ENCODE data around the gene LYRM2.
A peak's percentile ranks its signal among the peaks of the same experiment; 100 is the strongest.

The LYRM2 gene

DNA sequence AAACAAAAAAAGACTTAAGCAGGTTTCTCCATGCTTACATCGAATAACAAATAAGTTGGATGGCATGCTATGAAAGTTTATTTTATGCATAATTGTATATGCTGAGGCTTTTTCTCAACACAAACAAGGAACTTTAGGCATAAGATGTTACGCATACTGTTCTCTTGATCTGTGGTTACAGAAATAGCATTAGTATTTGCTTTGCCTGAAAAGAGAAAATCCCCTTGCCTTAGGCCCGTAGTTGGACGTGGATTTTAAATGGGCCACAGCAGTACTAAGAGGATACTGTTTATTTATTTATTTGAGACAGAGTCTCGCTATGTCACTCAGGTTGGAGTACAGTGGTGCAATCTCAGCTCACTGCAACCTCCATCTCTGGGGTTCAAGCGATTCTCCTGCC, 19.0 kb downstream of the LYRM2 start:
- no peak overlapping the region for H3K4me3 Mint-ChIP-seq
- H3K27ac Mint-ChIP-seq, result no peak overlapping the region
- no peaks in the 10 kb centered on the region for H3K36me3 Mint-ChIP-seq (ENCODE audit: low read depth)
- no peaks in the 10 kb centered on the region for H3K4me1 Mint-ChIP-seq (ENCODE audit: low read depth)
- H3K9me3 Mint-ChIP-seq, result no peaks in the 10 kb centered on the region
- no peaks in the 10 kb centered on the region for H3K27me3 Mint-ChIP-seq (ENCODE audit: low read depth)

DNA sequence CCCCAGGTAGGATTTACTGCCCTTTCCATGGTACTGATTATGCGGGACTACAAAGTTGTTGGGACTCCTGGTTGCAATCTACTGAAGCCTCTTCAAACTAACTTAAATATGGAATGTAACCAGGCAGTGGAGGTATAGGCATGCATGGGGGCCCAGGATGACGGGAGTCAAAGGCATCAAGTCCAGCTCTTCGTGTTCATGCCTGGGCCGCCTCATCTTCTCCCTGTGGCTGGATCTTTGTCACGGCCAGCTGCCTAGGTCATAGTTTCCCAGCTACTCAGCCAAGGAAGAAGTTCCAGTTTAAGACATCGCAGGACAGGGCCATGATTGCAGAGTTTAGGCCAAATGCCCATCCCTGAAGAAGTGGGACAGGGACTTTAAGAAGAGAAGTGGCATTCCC, 20.5 kb downstream of the LYRM2 start:
- Mint-ChIP-seq H3K4me1 (ENCODE audit: low read depth) (no peaks in the 10 kb centered on the region), H3K9me3 (no peaks in the 10 kb centered on the region), H3K4me3 (no peak overlapping the region), H3K27ac (no peak overlapping the region), H3K27me3 (ENCODE audit: low read depth) (no peaks in the 10 kb centered on the region), H3K36me3 (ENCODE audit: low read depth) (no peaks in the 10 kb centered on the region)

DNA sequence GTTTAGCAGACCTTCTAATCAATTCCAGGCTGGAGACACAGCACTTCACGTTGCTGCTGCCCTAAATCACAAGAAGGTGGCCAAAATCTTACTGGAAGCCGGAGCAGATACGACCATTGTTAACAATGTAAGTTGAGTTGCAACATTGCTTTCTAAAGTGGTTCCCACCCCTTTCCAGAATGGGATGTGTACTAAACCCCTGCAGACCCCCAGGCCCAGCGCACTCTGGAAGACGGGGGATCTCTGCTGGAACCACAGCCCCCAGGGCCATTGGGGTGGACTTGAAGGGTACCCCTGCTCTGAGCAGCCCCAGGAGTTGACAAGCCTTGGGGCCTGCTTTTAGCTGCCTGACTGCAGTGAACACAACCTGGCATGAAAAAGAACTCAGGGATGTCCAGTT, 22.0 kb downstream of the LYRM2 start:
- Mint-ChIP-seq H3K27me3 (ENCODE audit: low read depth) (no peaks in the 10 kb centered on the region), H3K36me3 (ENCODE audit: low read depth) (no peaks in the 10 kb centered on the region), H3K9me3 (no peaks in the 10 kb centered on the region), H3K27ac (no peak overlapping the region), H3K4me3 (no peak overlapping the region), H3K4me1 (ENCODE audit: low read depth) (peaks cover 6% of the 10 kb centered on the region)

DNA sequence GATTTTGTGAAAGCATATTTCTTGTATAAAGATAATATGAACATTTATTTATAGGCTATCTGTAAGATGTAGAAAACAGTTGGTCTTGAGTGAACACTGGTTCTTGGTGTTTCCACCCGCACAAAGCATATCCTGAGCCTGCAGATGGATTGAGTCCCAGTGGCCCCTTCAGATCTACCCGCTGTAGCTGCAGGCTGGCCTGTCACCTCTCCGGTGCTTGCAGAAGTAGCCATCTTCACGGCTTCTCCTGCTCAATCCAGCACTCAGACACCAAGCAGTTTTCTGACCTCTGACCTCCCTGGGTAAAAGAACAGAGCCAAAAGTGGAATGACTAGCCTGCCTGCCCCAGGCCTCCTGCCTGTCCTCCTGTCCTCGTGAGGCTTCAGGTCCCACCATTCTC, 22.7 kb downstream of the LYRM2 start:
- Mint-ChIP-seq H3K27ac (no peak overlapping the region), H3K9me3 (no peaks in the 10 kb centered on the region), H3K36me3 (ENCODE audit: low read depth) (no peaks in the 10 kb centered on the region), H3K27me3 (ENCODE audit: low read depth) (no peaks in the 10 kb centered on the region), H3K4me3 (no peak overlapping the region), H3K4me1 (ENCODE audit: low read depth) (peaks cover 6% of the 10 kb centered on the region)

DNA sequence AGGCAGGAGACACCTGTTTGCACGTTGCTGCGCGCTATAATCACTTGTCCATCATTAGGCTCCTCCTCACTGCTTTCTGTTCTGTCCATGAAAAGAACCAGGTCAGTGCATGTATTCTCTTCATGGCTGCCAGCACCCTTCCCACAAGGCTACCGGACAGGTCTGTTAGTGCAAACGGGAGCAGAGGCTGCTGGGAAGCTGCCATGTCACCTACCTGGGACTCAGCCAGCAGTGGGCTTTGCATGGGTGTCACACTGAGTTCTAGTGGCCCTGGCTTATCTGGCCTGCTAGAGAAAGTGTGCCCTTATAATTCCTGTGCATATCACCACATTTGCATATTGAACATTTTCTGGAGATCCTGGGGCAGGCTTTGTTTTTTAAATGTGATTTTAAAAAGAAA, 24.8 kb downstream of the LYRM2 start:
- no peak overlapping the region for H3K4me3 Mint-ChIP-seq
- no peaks in the 10 kb centered on the region for H3K27me3 Mint-ChIP-seq (ENCODE audit: low read depth)
- H3K27ac Mint-ChIP-seq, result no peak overlapping the region
- H3K36me3 Mint-ChIP-seq (ENCODE audit: low read depth), result no peaks in the 10 kb centered on the region
- H3K9me3 Mint-ChIP-seq, result no peaks in the 10 kb centered on the region
- H3K4me1 Mint-ChIP-seq (ENCODE audit: low read depth), result peaks cover 11% of the 10 kb centered on the region

DNA sequence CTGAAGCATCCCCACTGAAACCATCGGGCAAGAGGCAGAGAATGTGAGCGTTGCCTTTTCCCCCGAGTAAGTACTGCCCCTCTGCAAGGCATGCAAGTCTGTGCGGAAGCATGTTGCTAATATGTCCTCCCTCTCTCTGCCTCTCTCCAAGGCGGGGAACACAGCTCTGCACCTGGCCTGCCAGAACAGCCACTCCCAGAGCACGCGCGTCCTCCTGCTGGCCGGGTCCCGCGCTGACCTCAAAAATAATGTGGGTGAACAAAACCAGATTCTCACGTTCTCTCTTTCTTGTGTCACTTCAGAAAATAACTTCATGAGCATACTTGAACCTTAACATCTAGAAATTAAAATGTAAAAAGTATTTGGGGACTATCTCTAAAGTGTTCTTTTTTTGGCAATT, 26.4 kb downstream of the LYRM2 start:
- no peak overlapping the region for H3K4me3 Mint-ChIP-seq
- no peak overlapping the region for H3K27ac Mint-ChIP-seq

DNA sequence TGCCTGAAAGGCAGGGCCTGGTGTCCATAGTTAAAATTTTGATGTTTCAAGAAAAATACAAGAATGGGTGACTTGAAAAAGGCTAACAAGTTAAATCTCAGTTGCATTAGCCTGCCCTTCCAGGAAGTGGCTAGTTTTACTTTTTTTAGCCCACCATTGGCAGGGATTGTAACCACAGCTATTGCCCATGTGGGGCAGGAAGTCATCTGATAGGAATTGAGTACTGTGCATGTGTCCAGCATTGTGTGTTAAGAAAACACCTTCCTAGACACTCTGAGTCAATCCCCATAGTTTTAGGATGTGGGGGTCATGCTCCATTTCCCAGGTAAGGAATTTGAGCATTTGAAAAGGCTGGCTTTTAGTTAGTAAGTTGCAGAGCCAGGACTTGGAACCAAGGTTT, 26.9 kb downstream of the LYRM2 start:
- no peak overlapping the region for H3K27ac Mint-ChIP-seq
- no peaks in the 10 kb centered on the region for H3K9me3 Mint-ChIP-seq
- peaks cover 11% of the 10 kb centered on the region for H3K4me1 Mint-ChIP-seq (ENCODE audit: low read depth)
- no peaks in the 10 kb centered on the region for H3K36me3 Mint-ChIP-seq (ENCODE audit: low read depth)
- no peaks in the 10 kb centered on the region for H3K27me3 Mint-ChIP-seq (ENCODE audit: low read depth)
- no peak overlapping the region for H3K4me3 Mint-ChIP-seq

More for the DNA sequence above, 26.4 kb downstream of the LYRM2 start:
- H3K36me3 Mint-ChIP-seq (ENCODE audit: low read depth), result no peaks in the 10 kb centered on the region
- H3K9me3 Mint-ChIP-seq, result no peaks in the 10 kb centered on the region
- no peaks in the 10 kb centered on the region for H3K27me3 Mint-ChIP-seq (ENCODE audit: low read depth)
- peaks cover 11% of the 10 kb centered on the region for H3K4me1 Mint-ChIP-seq (ENCODE audit: low read depth)

DNA sequence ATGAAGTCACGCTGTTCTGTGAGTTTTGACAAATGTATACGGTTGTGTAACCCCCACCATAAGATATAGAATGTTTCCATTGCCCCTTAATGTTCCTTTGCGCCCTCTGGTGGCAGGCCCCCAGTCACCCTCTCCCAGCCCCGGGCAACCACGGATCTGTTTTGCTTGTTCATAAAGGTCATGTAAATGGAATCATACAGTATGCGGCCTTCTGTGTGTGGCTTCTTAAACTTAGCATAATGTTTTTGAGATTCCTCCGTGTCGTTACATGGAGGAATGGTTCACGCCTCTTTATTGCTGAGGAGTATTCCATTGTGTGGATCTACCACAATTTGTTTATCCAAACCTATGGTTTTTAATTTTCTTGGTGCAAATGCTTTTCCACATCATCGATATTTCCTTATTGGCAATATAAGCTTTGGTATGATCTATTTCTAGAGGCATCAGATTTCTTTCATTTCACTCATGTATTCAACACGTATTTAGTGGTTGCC, 28.4 kb downstream of the LYRM2 start:
- Mint-ChIP-seq H3K27me3 (ENCODE audit: low read depth) (no peaks in the 10 kb centered on the region), H3K36me3 (ENCODE audit: low read depth) (no peaks in the 10 kb centered on the region), H3K9me3 (no peaks in the 10 kb centered on the region), H3K4me3 (no peak overlapping the region), H3K27ac (no peak overlapping the region), H3K4me1 (ENCODE audit: low read depth) (peaks cover 11% of the 10 kb centered on the region)

DNA sequence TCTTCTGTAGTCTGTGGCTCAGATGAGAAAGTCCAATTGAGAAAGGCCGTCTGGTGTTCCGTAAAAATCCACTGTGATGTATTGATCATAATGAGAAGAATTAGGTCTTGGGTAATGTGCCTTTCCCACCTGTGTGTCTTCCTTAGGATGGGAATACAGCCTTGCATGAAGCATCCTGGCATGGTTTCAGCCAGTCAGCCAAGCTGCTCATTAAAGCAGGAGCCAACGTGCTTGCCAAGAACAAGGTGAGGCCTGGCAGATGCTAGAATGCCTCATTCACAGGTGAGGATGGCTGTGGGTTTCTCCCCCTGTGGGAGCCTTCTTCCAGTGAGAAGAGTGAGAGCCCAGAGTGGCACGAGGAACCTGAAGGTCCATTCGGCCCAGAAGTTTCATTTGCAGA, 32.7 kb downstream of the LYRM2 start:
- Mint-ChIP-seq H3K4me3 (no peak overlapping the region), H3K9me3 (no peaks in the 10 kb centered on the region), H3K4me1 (ENCODE audit: low read depth) (peaks cover 4% of the 10 kb centered on the region), H3K36me3 (ENCODE audit: low read depth) (no peaks in the 10 kb centered on the region), H3K27ac (no peak overlapping the region), H3K27me3 (ENCODE audit: low read depth) (peaks cover 4% of the 10 kb centered on the region)

DNA sequence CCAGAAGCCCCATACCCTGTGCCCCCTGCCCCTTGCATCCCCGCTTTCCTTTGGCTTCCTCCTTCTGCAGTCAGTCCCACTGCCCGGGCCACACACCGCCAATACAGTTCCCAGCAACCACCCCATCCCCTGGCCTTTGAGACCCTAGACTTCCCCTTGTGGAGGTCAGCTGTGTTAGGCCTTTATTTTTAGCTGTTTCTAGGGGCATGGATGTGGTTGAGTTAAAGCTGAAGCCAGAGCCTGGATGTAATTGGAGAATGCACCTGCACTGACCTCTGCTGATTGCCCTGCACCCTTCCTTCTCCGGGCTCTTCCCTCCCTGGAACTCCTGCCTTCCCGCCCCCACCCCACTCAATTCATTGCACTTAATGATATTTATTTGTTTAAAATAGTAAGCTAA, 33.9 kb downstream of the LYRM2 start:
- H3K36me3 Mint-ChIP-seq (ENCODE audit: low read depth), result no peaks in the 10 kb centered on the region
- H3K9me3 Mint-ChIP-seq, result no peaks in the 10 kb centered on the region
- no peak overlapping the region for H3K4me3 Mint-ChIP-seq
- H3K27me3 Mint-ChIP-seq (ENCODE audit: low read depth), result peaks cover 4% of the 10 kb centered on the region
- H3K27ac Mint-ChIP-seq, result no peak overlapping the region
- H3K4me1 Mint-ChIP-seq (ENCODE audit: low read depth), result no peaks in the 10 kb centered on the region

DNA sequence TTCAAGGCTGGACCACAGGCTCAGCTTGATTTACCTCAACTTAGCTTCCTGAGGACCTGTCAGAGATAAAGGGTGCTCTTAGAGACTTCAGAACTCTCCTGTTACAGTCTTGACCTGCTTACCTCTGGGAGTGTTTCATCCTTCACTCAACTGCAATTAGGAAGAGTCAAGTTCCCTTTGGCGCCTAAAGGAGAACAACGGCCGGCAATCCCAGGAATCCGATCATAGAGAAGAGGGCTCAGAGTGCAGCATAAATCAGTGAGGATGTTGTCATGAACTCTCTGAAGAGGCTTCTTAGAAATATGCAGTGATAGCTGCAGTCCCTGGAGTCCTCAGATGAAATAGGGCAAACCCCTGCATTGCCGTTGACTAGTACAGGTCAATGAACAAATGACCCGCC, 36.4 kb downstream of the LYRM2 start:
- Mint-ChIP-seq H3K27me3 (ENCODE audit: low read depth) (peaks cover 4% of the 10 kb centered on the region), H3K9me3 (peaks cover 6% of the 10 kb centered on the region), H3K36me3 (ENCODE audit: low read depth) (peaks cover 9% of the 10 kb centered on the region), H3K4me3 (no peak overlapping the region), H3K27ac (no peak overlapping the region), H3K4me1 (ENCODE audit: low read depth) (peaks cover 18% of the 10 kb centered on the region)

DNA sequence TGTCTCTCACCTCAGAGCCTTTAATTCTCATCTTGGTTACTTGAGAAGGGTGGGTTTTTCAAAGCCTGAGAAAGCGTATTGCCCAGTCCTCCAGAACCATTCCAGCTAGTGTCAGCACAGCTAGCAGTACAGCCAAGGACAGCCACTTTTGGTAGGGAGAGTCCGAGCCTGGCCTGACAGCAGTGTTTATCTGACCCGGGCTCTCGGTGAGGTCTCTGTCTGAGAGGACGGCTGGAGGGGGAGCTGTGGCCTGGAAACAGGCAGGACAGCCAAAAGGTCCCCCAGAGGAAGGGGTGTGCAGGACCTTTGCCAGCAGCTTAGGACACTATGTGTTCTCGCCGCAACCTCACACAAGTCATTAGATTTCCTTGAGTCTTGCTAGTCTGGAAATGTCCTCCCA, 38.8 kb downstream of the LYRM2 start:
- Mint-ChIP-seq H3K27me3 (ENCODE audit: low read depth) (peaks cover 4% of the 10 kb centered on the region), H3K4me3 (no peak overlapping the region), H3K4me1 (ENCODE audit: low read depth) (peaks cover 37% of the 10 kb centered on the region), H3K36me3 (ENCODE audit: low read depth) (peaks cover 22% of the 10 kb centered on the region), H3K27ac (no peak overlapping the region), H3K9me3 (peaks cover 21% of the 10 kb centered on the region)

DNA sequence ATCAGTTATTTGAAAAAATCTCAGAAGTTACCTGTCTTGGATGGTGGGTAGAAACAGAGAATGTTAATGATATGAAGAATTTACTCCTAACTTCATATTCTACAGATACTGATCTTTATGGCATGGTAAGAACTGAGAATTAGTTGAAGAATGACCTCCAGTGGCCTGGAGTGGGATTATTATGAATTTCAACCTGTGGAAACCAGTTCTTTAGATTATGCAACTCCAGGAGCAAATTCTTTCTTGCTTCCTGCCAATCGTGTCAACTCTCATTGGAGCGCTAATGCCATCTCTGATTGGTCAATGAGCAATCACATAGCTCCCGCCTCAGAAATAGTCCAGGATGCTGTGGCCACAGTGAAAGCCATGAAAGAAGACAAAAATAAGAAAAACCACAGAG, 40.6 kb downstream of the LYRM2 start:
- H3K27me3 Mint-ChIP-seq (ENCODE audit: low read depth), result peaks cover 4% of the 10 kb centered on the region
- peaks cover 21% of the 10 kb centered on the region for H3K9me3 Mint-ChIP-seq
- H3K4me1 Mint-ChIP-seq (ENCODE audit: low read depth), result peaks cover 37% of the 10 kb centered on the region
- H3K36me3 Mint-ChIP-seq (ENCODE audit: low read depth), result peaks cover 23% of the 10 kb centered on the region
- peak overlapping the region; percentile 97 for H3K27ac Mint-ChIP-seq
- peak overlapping the region; percentile 77 for H3K4me3 Mint-ChIP-seq

DNA sequence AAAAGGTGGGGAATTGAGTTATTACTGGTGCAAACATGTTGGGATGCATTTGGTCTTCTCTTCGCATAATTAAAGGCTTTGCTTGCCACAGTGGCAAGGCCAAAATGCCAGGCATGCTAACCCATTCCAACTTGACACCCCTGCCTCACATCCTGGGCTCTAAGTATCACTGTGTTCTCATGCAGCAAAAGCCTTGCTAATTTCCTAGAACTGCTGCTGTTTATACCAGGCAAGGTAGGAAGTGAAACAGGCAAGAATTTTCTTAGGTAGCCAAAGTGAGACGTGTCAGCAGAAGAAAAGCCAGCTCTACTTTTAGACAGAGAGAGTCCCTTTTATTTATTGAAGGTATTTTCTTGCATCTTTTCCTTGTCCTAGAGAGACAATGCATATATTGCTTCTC, 41.2 kb downstream of the LYRM2 start:
- H3K4me1 Mint-ChIP-seq (ENCODE audit: low read depth), result peaks cover 37% of the 10 kb centered on the region
- H3K9me3 Mint-ChIP-seq, result peaks cover 21% of the 10 kb centered on the region
- peaks cover 4% of the 10 kb centered on the region for H3K27me3 Mint-ChIP-seq (ENCODE audit: low read depth)
- peaks cover 23% of the 10 kb centered on the region for H3K36me3 Mint-ChIP-seq (ENCODE audit: low read depth)
- no peak overlapping the region for H3K4me3 Mint-ChIP-seq
- H3K27ac Mint-ChIP-seq, result peak overlapping the region; percentile 97

DNA sequence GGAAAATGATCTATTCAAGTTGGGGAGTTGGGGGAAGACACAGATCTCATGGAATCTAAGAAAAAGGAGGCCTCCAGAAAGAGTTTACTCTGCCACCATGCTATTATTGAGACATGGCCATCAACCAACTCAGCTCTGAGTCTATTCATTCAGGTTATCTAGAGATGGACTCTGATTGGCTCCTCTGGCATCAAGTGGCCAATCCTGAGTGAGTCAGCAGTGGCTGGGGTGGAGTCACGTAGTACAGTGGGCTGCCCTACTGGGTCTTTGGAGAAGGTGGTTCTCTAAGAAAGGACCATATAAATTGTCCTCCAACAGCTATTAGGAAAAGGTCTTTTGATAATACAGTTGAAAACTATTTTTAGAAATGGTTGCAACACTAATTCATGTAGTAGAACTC, 42.1 kb downstream of the LYRM2 start:
- peak overlapping the region; percentile 97 for H3K27ac Mint-ChIP-seq
- H3K4me3 Mint-ChIP-seq, result peak overlapping the region; percentile 67
- peaks cover 21% of the 10 kb centered on the region for H3K9me3 Mint-ChIP-seq
- H3K27me3 Mint-ChIP-seq (ENCODE audit: low read depth), result peaks cover under 1% of the 10 kb centered on the region
- peaks cover 23% of the 10 kb centered on the region for H3K36me3 Mint-ChIP-seq (ENCODE audit: low read depth)
- H3K4me1 Mint-ChIP-seq (ENCODE audit: low read depth), result peaks cover 37% of the 10 kb centered on the region

DNA sequence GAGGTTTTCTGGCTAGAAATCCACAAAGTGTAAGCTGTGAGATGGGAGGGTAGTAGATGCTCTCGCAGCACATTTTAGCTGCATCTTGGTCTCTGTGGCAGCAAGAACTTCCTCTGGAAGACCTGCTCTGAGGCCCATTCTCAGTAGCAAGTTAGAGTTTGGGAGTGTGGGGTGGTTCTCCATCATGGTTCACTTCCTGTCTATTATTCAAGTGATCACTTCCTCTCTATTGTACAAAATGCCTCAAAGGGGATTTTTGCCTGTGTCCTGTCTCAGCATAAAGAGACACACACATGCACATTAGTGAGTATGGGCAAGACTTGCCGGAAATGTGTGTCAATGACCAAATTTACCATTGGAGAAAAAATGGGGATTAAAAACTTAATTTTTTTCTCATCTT, 42.5 kb downstream of the LYRM2 start:
- H3K9me3 Mint-ChIP-seq, result peaks cover 21% of the 10 kb centered on the region
- H3K4me3 Mint-ChIP-seq, result peak overlapping the region; percentile 67
- no peaks in the 10 kb centered on the region for H3K27me3 Mint-ChIP-seq (ENCODE audit: low read depth)
- H3K4me1 Mint-ChIP-seq (ENCODE audit: low read depth), result peaks cover 37% of the 10 kb centered on the region
- H3K36me3 Mint-ChIP-seq (ENCODE audit: low read depth), result peaks cover 23% of the 10 kb centered on the region
- peak overlapping the region; percentile 97 for H3K27ac Mint-ChIP-seq
